GM23248 (cell line): ENCODE measurements around the gene ERICH6. TPM values are rescaled to one million over a fixed set of nuclear protein-coding genes. Genes with fewer than 3 reads are reported as not detected.

Experiments used
- DNase-seq: peaks from one replicate; pipeline ENCODE4 v3.0.0-alpha.2; 2015
- H2AFZ ChIP-seq: fragments of 200-600 bp; sonication (generic); 2 replicates; pipeline ENCODE4 v1.6.1; 2016; ENCODE audit warnings: antibody characterized with exemption
- H3F3A ChIP-seq: fragments of 200-600 bp; sonication (generic); 2 replicates; pipeline ENCODE4 v1.6.1; 2016; ENCODE audit warnings: mild to moderate bottlenecking, antibody characterized with exemption, mixed run types; ENCODE audit not compliant: insufficient read depth
- H3K27ac ChIP-seq: fragments of 200-600 bp; sonication (generic); 2 replicates; pipeline ENCODE4 v1.5.1; 2016; ENCODE audit warnings: mild to moderate bottlenecking
- H3K27me3 ChIP-seq: fragments of 200-600 bp; sonication (generic); replicated peaks from 2 replicates; pipeline ENCODE4 v1.6.1; 2016; ENCODE audit warnings: mild to moderate bottlenecking; ENCODE audit not compliant: insufficient read depth
- H3K36me3 ChIP-seq: fragments of 200-600 bp; sonication (generic); 2 replicates; pipeline ENCODE4 v1.6.1; 2016; ENCODE audit warnings: low read depth, mild to moderate bottlenecking
- H3K4me1 ChIP-seq: fragments of 200-600 bp; sonication (generic); 2 replicates; pipeline ENCODE4 v1.6.1; 2016; ENCODE audit warnings: mild to moderate bottlenecking; ENCODE audit not compliant: insufficient read depth
- H3K4me2 ChIP-seq: fragments of 200-600 bp; sonication (generic); one replicate; pipeline ENCODE4 v1.6.1; 2016; ENCODE audit warnings: mild to moderate bottlenecking; ENCODE audit not compliant: unreplicated experiment
- H3K4me3 ChIP-seq: fragments of 200-600 bp; sonication (generic); 2 replicates; pipeline ENCODE4 v1.5.1; 2016; ENCODE audit warnings: mild to moderate bottlenecking
- H3K79me2 ChIP-seq: fragments of 200-600 bp; sonication (generic); 2 replicates; pipeline ENCODE4 v1.6.1; 2016; ENCODE audit warnings: mild to moderate bottlenecking; ENCODE audit not compliant: insufficient read depth
- H3K9ac ChIP-seq: fragments of 200-600 bp; sonication (generic); 2 replicates; pipeline ENCODE4 v1.6.1; 2016; ENCODE audit warnings: mild to moderate bottlenecking
- H3K9me2 ChIP-seq: fragments of 200-600 bp; sonication (generic); 2 replicates; pipeline ENCODE4 v1.6.1; 2016; ENCODE audit warnings: mixed run types, mild to moderate bottlenecking, moderate library complexity; ENCODE audit not compliant: insufficient read depth
- H3K9me3 ChIP-seq: fragments of 200-600 bp; sonication (generic); one replicate; pipeline ENCODE4 v1.6.1; 2017; ENCODE audit warnings: low read depth
- H4K20me1 ChIP-seq: fragments of 200-600 bp; sonication (generic); 2 replicates; pipeline ENCODE4 v1.6.0; 2016; ENCODE audit not compliant: insufficient read depth
- EZH2 ChIP-seq: fragments of 200-600 bp; sonication (generic); IDR thresholded peaks from 2 replicates; pipeline ENCODE4 v1.6.1; 2018; ENCODE audit warnings: antibody characterized with exemption, mild to moderate bottlenecking; ENCODE audit not compliant: insufficient read depth, poor library complexity, severe bottlenecking
- EZH2phosphoT487 ChIP-seq: fragments of 200-600 bp; sonication (generic); IDR thresholded peaks from 2 replicates; pipeline ENCODE4 v1.6.1; 2018; ENCODE audit warnings: antibody characterized with exemption, moderate library complexity, mild to moderate bottlenecking, low read depth; ENCODE audit not compliant: insufficient read depth
- WGBS, 2 experiments: methylation state at CpG; one replicate each; pipeline ENCODE4 v1.1.6; 2015 to 2017; ENCODE audit warnings: low lambda C conversion rate in 2 of 2, low coverage in 1 of 2; ENCODE audit errors: missing lambda C conversion rate in 2 of 2; 5-methylcytosine and 5-hydroxymethylcytosine counted together
- in situ Hi-C: fragments of 300-500 bp; cut with MboI; formaldehyde crosslinking; loops from 2 replicates; pipeline ENCODE4 v1.15.0; 2020
- polyA plus RNA-seq: library from polyadenylated mRNA; unstranded; fragments of >200 nt; fragmentation: Nextera tagmentation; extraction: Ambion mirVana; gene quantifications from 2 replicates; pipeline ENCODE4 v1.2.1, GENCODE V29; 2016
- total RNA-seq: library from RNA; depleted of rRNA; stranded (reverse); fragments of >200 nt; shearing (Covaris generic); gene quantifications from 2 replicates; pipeline ENCODE4 v1.2.3, GENCODE V29; 2014

The ERICH6 gene
- total and polyA plus RNA-seq, 2 experiments from 2014 or later, result 0.13 TPM; not detected in 1

GRCh38 chr3:150682279-150682678 is 21.4 kb downstream of the ERICH6 start:
- 9 to 13% methylated on average over 1 of the region's 1 CpG for WGBS, 2 experiments
- TF ChIP-seq EZH2phosphoT487, result no peak
- no peak for TF ChIP-seq EZH2
- Histone ChIP-seq H3K9me2 (no peaks in the 10 kb centered on the region), H3K4me2 (no peak overlapping the region), H3K4me3 (no peak overlapping the region), H3F3A (no peaks in the 10 kb centered on the region), H2AFZ (no peak overlapping the region), H3K9ac (no peak overlapping the region), H3K27ac (no peak overlapping the region), H3K36me3 (no peaks in the 10 kb centered on the region), H4K20me1 (no peaks in the 10 kb centered on the region), H3K79me2 (no peaks in the 10 kb centered on the region), H3K9me3 (no peaks in the 10 kb centered on the region), H3K4me1 (no peaks in the 10 kb centered on the region), H3K27me3 (no peaks in the 10 kb centered on the region)
- DNase-seq, result no peak
- in situ Hi-C loops, result no loop called here

DNA sequence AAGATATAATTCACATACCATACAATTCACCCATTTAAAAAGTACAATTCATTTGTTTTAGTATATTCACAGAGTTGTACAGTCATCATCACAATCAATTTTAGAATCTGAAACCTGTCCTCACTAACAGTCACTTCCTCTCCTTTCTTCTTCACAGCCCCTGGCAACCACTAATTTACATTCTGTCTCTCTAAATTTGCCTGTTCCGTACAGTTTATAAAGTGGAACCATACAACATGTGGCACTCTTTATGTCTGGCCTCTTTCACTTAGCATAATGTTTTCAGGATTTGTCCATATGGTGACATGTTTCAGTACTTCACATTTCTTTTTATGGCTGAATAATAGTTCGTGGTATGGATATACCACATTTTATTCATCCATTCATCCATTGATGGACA is 22.7 kb downstream of the ERICH6 start:
- TF ChIP-seq EZH2 (no peak), EZH2phosphoT487 (no peak)
- Histone ChIP-seq H3K4me3 (no peak overlapping the region), H3K27me3 (no peaks in the 10 kb centered on the region), H3K9me2 (no peaks in the 10 kb centered on the region), H3K36me3 (no peaks in the 10 kb centered on the region), H3K79me2 (no peaks in the 10 kb centered on the region), H3K27ac (no peak overlapping the region), H3K9me3 (peaks cover 2% of the 10 kb centered on the region), H3K4me1 (no peaks in the 10 kb centered on the region), H3K4me2 (no peak overlapping the region), H4K20me1 (no peaks in the 10 kb centered on the region), H3K9ac (no peak overlapping the region), H2AFZ (no peak overlapping the region), H3F3A (no peaks in the 10 kb centered on the region)
- no peak for DNase-seq
- 66 to 75% methylated on average over 2 of the region's 2 CpGs for WGBS, 2 experiments
- in situ Hi-C loops, result no loop called here

- H3K36me3 ChIP-seq, result no peaks in the 10 kb centered on the region
- H3K79me2 ChIP-seq, result no peaks in the 10 kb centered on the region
- H3K9me3 ChIP-seq, result peaks cover 5% of the 10 kb centered on the region
- no peak overlapping the region for H2AFZ ChIP-seq
- in situ Hi-C loops, result no loop called here
- H3K27ac ChIP-seq, result no peak overlapping the region
- no peak for DNase-seq
- H3K9me2 ChIP-seq, result no peaks in the 10 kb centered on the region
- H3K4me2 ChIP-seq, result no peak overlapping the region
- H3K4me3 ChIP-seq, result no peak overlapping the region
- no peak overlapping the region for H3K9ac ChIP-seq
- H3K27me3 ChIP-seq, result no peaks in the 10 kb centered on the region
- no peaks in the 10 kb centered on the region for H4K20me1 ChIP-seq
- WGBS, 2 experiments, result 62 to 69% methylated on average over 5 of the region's 5 CpGs
- TF ChIP-seq EZH2 (no peak), EZH2phosphoT487 (no peak)
- H3K4me1 ChIP-seq, result no peaks in the 10 kb centered on the region
- no peaks in the 10 kb centered on the region for H3F3A ChIP-seq
Observed at GRCh38 chr3:150680562-150680961, 23.2 kb downstream of the ERICH6 start.

GRCh38 chr3:150675587-150675986 is 28.1 kb downstream of the ERICH6 start:
- H3K9ac ChIP-seq, result no peak overlapping the region
- in situ Hi-C loops, result no loop called here
- H3K27ac ChIP-seq, result no peak overlapping the region
- no peak for TF ChIP-seq EZH2phosphoT487
- TF ChIP-seq EZH2, result no peak
- no peak overlapping the region for H3K4me2 ChIP-seq
- no peaks in the 10 kb centered on the region for H3K36me3 ChIP-seq
- no peaks in the 10 kb centered on the region for H3F3A ChIP-seq
- DNase-seq, result no peak
- H3K4me3 ChIP-seq, result no peak overlapping the region
- no peaks in the 10 kb centered on the region for H4K20me1 ChIP-seq
- H3K9me3 ChIP-seq, result peaks cover 5% of the 10 kb centered on the region
- no peaks in the 10 kb centered on the region for H3K79me2 ChIP-seq
- H3K9me2 ChIP-seq, result no peaks in the 10 kb centered on the region
- H2AFZ ChIP-seq, result no peak overlapping the region
- H3K27me3 ChIP-seq, result no peaks in the 10 kb centered on the region
- H3K4me1 ChIP-seq, result no peaks in the 10 kb centered on the region

DNA sequence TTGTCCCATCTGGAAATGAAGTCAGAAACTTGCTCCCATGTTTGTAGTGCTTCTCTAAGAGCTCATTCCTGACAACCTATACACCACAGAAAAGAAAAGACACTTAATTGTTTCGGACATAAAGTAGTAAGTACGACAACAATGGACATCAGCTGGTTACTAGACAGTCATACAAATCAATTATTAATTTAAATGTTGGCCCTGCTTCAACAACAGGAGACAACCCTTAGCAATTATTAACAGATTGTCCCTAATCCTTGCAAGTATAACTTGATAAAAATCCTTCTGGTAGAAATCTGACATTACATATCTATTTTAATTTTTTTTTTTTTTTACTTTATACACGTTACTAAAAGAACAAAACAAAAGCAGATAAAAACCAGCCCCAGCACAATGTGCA is 29.8 kb downstream of the ERICH6 start:
- no peaks in the 10 kb centered on the region for H4K20me1 ChIP-seq
- H3K9ac ChIP-seq, result no peak overlapping the region
- H2AFZ ChIP-seq, result no peak overlapping the region
- TF ChIP-seq EZH2 (no peak), EZH2phosphoT487 (no peak)
- in situ Hi-C loops, result no loop called here
- H3K27me3 ChIP-seq, result no peaks in the 10 kb centered on the region
- no peaks in the 10 kb centered on the region for H3F3A ChIP-seq
- peaks cover 5% of the 10 kb centered on the region for H3K9me3 ChIP-seq
- no peak for DNase-seq
- WGBS, 2 experiments, result 81 to 83% methylated on average over 3 of the region's 3 CpGs
- H3K27ac ChIP-seq, result no peak overlapping the region
- no peak overlapping the region for H3K4me2 ChIP-seq
- H3K9me2 ChIP-seq, result no peaks in the 10 kb centered on the region
- H3K4me1 ChIP-seq, result no peaks in the 10 kb centered on the region
- H3K79me2 ChIP-seq, result no peaks in the 10 kb centered on the region
- H3K4me3 ChIP-seq, result no peak overlapping the region
- no peaks in the 10 kb centered on the region for H3K36me3 ChIP-seq
